CD14-positive monocyte (primary cell): ENCODE data around the gene PRKCA. TPM values are rescaled to one million over a fixed set of nuclear protein-coding genes. Genes with fewer than 3 reads are reported as not detected.

Experiments
- DNase-seq, 3 donors: peaks; one replicate each; pipeline ENCODE4 v3.0.0-alpha.2; 2011 to 2022
- H2AFZ ChIP-seq: 2 replicates; pipeline ENCODE4 v1.6.0; 2012; ENCODE audit warnings: mild to moderate bottlenecking, low read depth, low read length, inconsistent platforms; ENCODE audit not compliant: insufficient read depth, poor library complexity, severe bottlenecking
- H3K27ac ChIP-seq, 2 donors: 1 replicate in 1 of 2; 2 replicates in 1 of 2; pipeline ENCODE4 v1.5.1; 2012 to 2013; ENCODE audit warnings: low read length in 2 of 2, control low read depth in 1 of 2, inconsistent platforms in 1 of 2, low read depth in 1 of 2, mild to moderate bottlenecking in 1 of 2
- H3K27me3 ChIP-seq, 2 donors: one replicate each; pipeline versions ENCODE4 v1.6.0 to v1.6.1; 2011 to 2013; ENCODE audit warnings: low read length in 2 of 2; ENCODE audit not compliant: control insufficient read depth in 2 of 2, insufficient read depth in 2 of 2
- H3K36me3 ChIP-seq, 2 donors: replicated peaks in 1 of 2; 1 replicate in 1 of 2; 2 replicates in 1 of 2; pipeline versions ENCODE4 v1.5.1 to v1.6.1; 2012 to 2013; ENCODE audit warnings: low read length in 2 of 2, control low read depth in 1 of 2, inconsistent platforms in 1 of 2, mild to moderate bottlenecking in 1 of 2; ENCODE audit not compliant: insufficient read depth in 2 of 2, control insufficient read depth in 1 of 2
- H3K4me1 ChIP-seq, 2 donors: 1 replicate in 1 of 2; 2 replicates in 1 of 2; pipeline versions ENCODE4 v1.5.1 to v1.6.1; 2012 to 2013; ENCODE audit warnings: low read length in 2 of 2, control low read depth in 1 of 2, inconsistent platforms in 1 of 2, mild to moderate bottlenecking in 1 of 2, moderate library complexity in 1 of 2; ENCODE audit not compliant: insufficient read depth in 2 of 2, control insufficient read depth in 1 of 2
- H3K4me2 ChIP-seq: replicated peaks from 2 replicates; pipeline ENCODE3; 2012; ENCODE audit warnings: low read length, moderate library complexity, mild to moderate bottlenecking; ENCODE audit not compliant: poor library complexity, severe bottlenecking; ENCODE audit errors: extremely low read depth
- H3K4me3 ChIP-seq, 3 experiments: fragments of 200-600 bp in 1 of 3; sonication (generic) in 1 of 3; replicated peaks in 1 of 3; 1 replicate in 2 of 3; 2 replicates in 1 of 3; pipeline ENCODE4 v1.5.1; 2011 to 2013; ENCODE audit warnings: low read length in 3 of 3, mild to moderate bottlenecking in 3 of 3, control low read depth in 2 of 3, low read depth in 2 of 3, inconsistent platforms in 1 of 3, moderate library complexity in 1 of 3
- H3K79me2 ChIP-seq: 2 replicates; pipeline ENCODE4 v1.6.0; 2012; ENCODE audit warnings: mild to moderate bottlenecking, control low read depth, inconsistent platforms, low read length, moderate library complexity; ENCODE audit not compliant: insufficient read depth
- H3K9ac ChIP-seq: 2 replicates; pipeline ENCODE4 v1.6.0; 2017; ENCODE audit warnings: low read length, mild to moderate bottlenecking; ENCODE audit not compliant: insufficient read depth, poor library complexity, severe bottlenecking
- H3K9me3 ChIP-seq, 2 donors: replicated peaks in 1 of 2; 1 replicate in 1 of 2; 2 replicates in 1 of 2; pipeline versions ENCODE4 v1.5.1 to v1.6.1; 2012 to 2013; ENCODE audit warnings: low read length in 2 of 2, control low read depth in 1 of 2; ENCODE audit not compliant: control insufficient read depth in 1 of 2, insufficient read depth in 1 of 2
- H4K20me1 ChIP-seq: 2 replicates; pipeline ENCODE4 v1.6.0; 2012; ENCODE audit warnings: mild to moderate bottlenecking, low read length, control low read depth, moderate library complexity; ENCODE audit not compliant: insufficient read depth
- H3K27ac Mint-ChIP-seq, 7 donors: one replicate each; pipeline ENCODE4 v1.8.0; 2020; ENCODE audit warnings: mild to moderate bottlenecking in 7 of 7, mixed read lengths in 7 of 7, moderate library complexity in 6 of 7, inconsistent platforms in 2 of 7
- H3K27me3 Mint-ChIP-seq, 3 donors: one replicate each; pipeline ENCODE4 v1.8.0; 2021 to 2022; ENCODE audit warnings: low read depth in 3 of 3, mild to moderate bottlenecking in 3 of 3, mixed read lengths in 3 of 3, moderate library complexity in 3 of 3, inconsistent platforms in 1 of 3
- H3K36me3 Mint-ChIP-seq, 2 donors: one replicate each; pipeline ENCODE4 v1.8.0; 2020; ENCODE audit warnings: mixed read lengths in 2 of 2, inconsistent platforms in 1 of 2, mild to moderate bottlenecking in 1 of 2
- H3K4me1 Mint-ChIP-seq: one replicate; pipeline ENCODE4 v1.8.0; 2020; ENCODE audit warnings: mild to moderate bottlenecking, mixed read lengths
- H3K4me3 Mint-ChIP-seq, 2 donors: one replicate each; pipeline ENCODE4 v1.8.0; 2020; ENCODE audit warnings: mild to moderate bottlenecking in 2 of 2, mixed read lengths in 2 of 2, moderate library complexity in 1 of 2
- H3K9me3 Mint-ChIP-seq, 7 donors: one replicate each; pipeline ENCODE4 v1.8.0; 2020 to 2022; ENCODE audit warnings: mixed read lengths in 7 of 7, mild to moderate bottlenecking in 6 of 7, moderate library complexity in 6 of 7, inconsistent platforms in 2 of 7
- CTCF ChIP-seq: fragments of 200-600 bp; IDR thresholded peaks from one replicate; pipeline ENCODE4 v1.8.0; 2022; ENCODE audit warnings: antibody characterized with exemption, mild to moderate bottlenecking
- WGBS: methylation state at CpG from one replicate; pipeline ENCODE4 v1.1.5; 2013; ENCODE audit warnings: missing lambda C conversion rate; ENCODE audit not compliant: insufficient coverage; 5-methylcytosine and 5-hydroxymethylcytosine counted together
- intact Hi-C, 2 donors: fragments of 100-400 bp; cut with micrococcal nuclease; formaldehyde crosslinking; loops; one replicate each; pipeline versions ENCODE4 v1.15.0 to v1.15.1; 2023
- polyA plus RNA-seq, 3 donors: library from polyadenylated mRNA; depleted of rRNA in 1 of 3; unstranded in 2 of 3; stranded (reverse) in 1 of 3; fragments of 300-500 nt in 2 of 3; fragments of >200 nt in 1 of 3; fragmentation: Illumina TruSeq in 2 of 3; gene quantifications; 1 replicate in 2 of 3; 2 replicates in 1 of 3; pipeline ENCODE4 v1.2.3, GENCODE V29; 2012 to 2021

The PRKCA gene
- polyA plus RNA-seq, 3 donors: 0.22 to 7.1 (median 0.30) TPM

- Histone ChIP-seq H3K9me3 (no peaks in the 10 kb centered on the region), H3K9ac (no peak overlapping the region), H4K20me1 (no peaks in the 10 kb centered on the region), H3K4me1 (peaks cover 0 to 4% of the 10 kb centered on the region in 2 donors), H3K79me2 (peaks cover 35% of the 10 kb centered on the region), H2AFZ (no peak overlapping the region), H3K27me3 (no peaks in the 10 kb centered on the region), H3K36me3 (no peaks in the 10 kb centered on the region), H3K4me2 (no peak overlapping the region), H3K4me3 (no peak overlapping the region), H3K27ac (no peak overlapping the region)
- TF ChIP-seq CTCF: no peak
- Mint-ChIP-seq H3K4me1 (peaks cover 21% of the 10 kb centered on the region), H3K4me3 (no peak overlapping the region), H3K27ac (no peak overlapping the region), H3K9me3 (peaks cover 0 to 3% (median 0%) of the 10 kb centered on the region in 7 donors), H3K27me3 (peaks cover 2 to 6% (median 6%) of the 10 kb centered on the region in 3 donors), H3K36me3 (peaks cover 4 to 9% of the 10 kb centered on the region in 2 donors)
- 95% methylated on average over 3 of the region's 10 CpGs for WGBS
- DNase-seq: no peak
- intact Hi-C loops: no loop called here
These were observed 45.5 kb downstream of the PRKCA start for GRCh38 chr17:66347661-66348514.

- peaks cover 35% of the 10 kb centered on the region for H3K79me2 ChIP-seq
- peaks cover 0 to 9% of the 10 kb centered on the region in 2 donors for H3K36me3 Mint-ChIP-seq
- no peak overlapping the region for H3K27ac ChIP-seq
These were observed 46.3 kb downstream of the PRKCA start for GRCh38 chr17:66348584-66349165.

More at GRCh38 chr17:66348584-66349165, 46.3 kb downstream of the PRKCA start:
- intact Hi-C loops: no loop called here
- Histone ChIP-seq H4K20me1 (no peaks in the 10 kb centered on the region), H3K4me1 (peaks cover 0 to 4% of the 10 kb centered on the region in 2 donors), H3K9me3 (no peaks in the 10 kb centered on the region), H3K4me3 (no peak overlapping the region), H3K36me3 (no peaks in the 10 kb centered on the region), H3K27me3 (no peaks in the 10 kb centered on the region), H3K9ac (no peak overlapping the region), H2AFZ (no peak overlapping the region), H3K4me2 (no peak overlapping the region)
- peaks cover 15% of the 10 kb centered on the region for H3K4me1 Mint-ChIP-seq
- no peaks in the 10 kb centered on the region for H3K9me3 Mint-ChIP-seq
- 100% methylated on average over 2 of the region's 4 CpGs for WGBS
- no peak for TF ChIP-seq CTCF
- peaks cover 2 to 11% (median 10%) of the 10 kb centered on the region in 3 donors for H3K27me3 Mint-ChIP-seq
- DNase-seq: no peak
- H3K27ac Mint-ChIP-seq: no peak overlapping the region
- H3K4me3 Mint-ChIP-seq: no peak overlapping the region
